Right ventricle myocardium inferior (tissue), 1 donor: ENCODE results near the gene KCNJ6. TPM values are rescaled to one million over a fixed set of nuclear protein-coding genes. Genes with fewer than 3 reads are reported as not detected.
"Not testable (repeated sequence)": the region's sequence is repeated elsewhere in the genome, so short reads cannot be mapped to it uniquely, and the experiment has no call there.

Experiments
- ATAC-seq: fragments of 200-7000 bp; cut with Tn5 transposase; one replicate; pipeline ENCODE4 v1.9.1; 2020; ENCODE audit warnings: mild to moderate bottlenecking, moderate library complexity
- DNase-seq: peaks from one replicate; pipeline ENCODE4 v3.0.0; 2021; ENCODE audit errors: missing footprints
- intact Hi-C: fragments of 100-400 bp; cut with DNase I; formaldehyde crosslinking; loops from one replicate; pipeline ENCODE4 v1.11.0; 2022
- total RNA-seq: library from RNA; stranded (reverse); fragmentation: NEBNext Ultra II Directional; extraction: Animal tissue kit (Norgen Biotek cat#: 25700); gene quantifications from one replicate; pipeline ENCODE4 v1.2.1, GENCODE V29; 2021
- donor health status: DM: no; HTN: yes; CAD: no; lungs with severe emphysema.

KCNJ6 gene
- total RNA-seq, 1 donor from 2014 or later, result not detected

DNA sequence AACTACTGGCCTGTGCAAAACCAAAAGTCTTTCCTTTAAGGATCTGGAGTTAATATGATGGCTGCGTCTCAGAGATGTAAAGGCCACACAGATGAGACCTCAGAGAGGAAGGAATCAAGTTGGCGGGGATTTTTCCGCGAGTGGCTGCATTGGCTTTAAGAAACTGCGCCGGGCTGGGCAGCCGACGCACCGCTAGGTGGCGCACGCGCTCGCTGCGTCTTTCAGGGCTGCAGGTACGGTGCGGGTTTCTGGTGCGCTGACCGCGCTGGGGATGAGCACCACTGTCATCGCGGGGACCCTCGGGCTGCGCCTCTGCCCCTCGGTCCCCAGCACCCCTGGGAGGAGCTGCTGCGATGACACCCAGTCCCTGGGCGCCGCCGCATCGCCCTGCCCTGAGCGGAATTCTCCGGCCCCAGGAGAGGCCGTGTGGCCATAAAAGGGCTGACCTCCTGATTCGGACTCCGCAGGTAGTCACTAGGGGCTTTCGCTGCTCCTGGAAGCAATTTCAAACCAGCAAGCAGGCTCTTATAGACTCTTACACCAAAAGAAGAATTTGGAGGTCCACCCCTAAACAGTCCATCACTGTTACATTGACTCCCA lies 241.0 kb downstream of the KCNJ6 start:
- ATAC-seq (peak; percentile 49), DNase-seq (peak; percentile 81)
- intact Hi-C loops, result loop anchor here (10.0 kb wide), 1 partner anchor 679 kb away; no protein-coding TSS in a partner anchor

DNA sequence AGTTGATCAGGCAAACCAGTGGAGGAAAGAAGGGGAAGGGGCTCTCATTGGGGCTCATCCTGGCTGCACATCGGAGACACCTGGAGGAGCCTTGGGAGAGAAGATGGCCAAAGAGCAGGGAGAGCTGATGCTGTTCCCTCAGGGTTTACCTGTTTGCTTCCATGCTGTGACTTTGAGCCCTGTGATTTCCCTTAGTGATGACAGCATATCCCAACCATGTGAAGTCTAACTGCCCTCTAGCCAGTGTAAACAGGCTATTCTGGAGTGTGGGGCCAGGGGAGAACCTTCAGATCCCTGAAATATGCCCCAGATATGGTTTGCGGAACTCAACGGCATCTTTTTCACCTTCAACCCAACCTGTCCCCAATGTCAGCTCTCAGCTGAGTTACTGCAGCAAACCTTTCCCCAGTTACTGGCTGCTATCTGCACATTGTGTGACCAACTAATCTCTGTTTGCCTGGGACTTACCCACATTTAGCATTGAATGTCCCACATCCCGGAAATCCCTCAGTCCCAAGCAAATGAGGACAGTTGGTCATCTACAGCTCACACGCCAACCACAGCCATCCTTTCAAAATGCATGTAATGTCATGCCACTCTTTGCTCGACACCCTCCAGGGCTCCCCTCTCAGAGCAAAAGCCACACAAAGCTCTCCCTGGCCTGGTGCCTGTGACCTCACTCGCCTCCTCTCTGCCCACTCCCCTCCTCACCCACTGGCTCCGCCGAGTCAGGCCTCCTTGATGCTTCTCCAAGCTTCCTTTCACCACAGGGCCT lies 242.3 kb downstream of the KCNJ6 start:
- ATAC-seq (no peak), DNase-seq (no peak)
- intact Hi-C loops, result loop anchor here (10.0 kb wide), 1 partner anchor 681 kb away; no protein-coding TSS in a partner anchor

DNA sequence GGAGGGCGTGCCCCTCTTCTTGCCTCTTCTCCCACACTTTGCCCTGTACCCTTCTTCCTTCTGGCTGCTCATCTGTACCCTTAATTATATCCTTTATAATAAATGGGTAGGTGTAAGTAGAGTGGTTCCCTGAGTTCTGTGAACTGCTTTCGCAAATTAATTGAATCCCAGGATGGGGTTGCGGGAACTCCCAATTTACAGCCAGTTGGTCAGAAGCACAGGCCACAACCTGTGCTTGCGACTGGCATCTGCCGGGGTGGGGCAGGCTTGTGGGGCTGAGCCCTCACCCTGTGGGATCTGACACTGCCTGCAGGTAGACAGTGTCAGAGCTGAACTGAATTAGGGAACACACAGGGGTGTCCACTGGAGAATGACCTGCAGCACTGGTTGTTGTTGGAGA lies 244.9 kb downstream of the KCNJ6 start:
- intact Hi-C loops, result loop anchor here (10.0 kb wide), 1 partner anchor 683 kb away; no protein-coding TSS in a partner anchor
- DNase-seq (no peak), ATAC-seq (no peak)

DNA sequence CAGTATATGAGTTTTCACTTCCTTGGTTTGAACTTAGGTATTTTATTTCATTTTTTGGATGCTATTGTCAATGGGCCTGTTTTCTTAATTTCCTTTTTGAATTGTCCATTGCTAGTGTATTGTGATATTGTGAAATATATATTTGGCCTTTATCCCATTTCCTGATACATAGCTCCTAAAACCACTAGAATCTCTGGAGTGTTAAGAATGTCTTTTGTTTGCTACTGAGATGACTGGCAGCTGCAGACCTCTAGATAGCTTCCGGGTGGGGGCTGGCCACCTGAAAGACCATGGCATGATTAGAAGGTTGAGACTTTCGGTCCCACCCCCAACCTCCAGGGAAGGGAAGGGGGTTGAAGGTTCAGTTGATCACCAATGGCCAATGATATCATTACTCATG lies 245.4 kb downstream of the KCNJ6 start:
- ATAC-seq, result no peak
- intact Hi-C loops, result loop anchor here (10.0 kb wide), 1 partner anchor 684 kb away; no protein-coding TSS in a partner anchor

DNA sequence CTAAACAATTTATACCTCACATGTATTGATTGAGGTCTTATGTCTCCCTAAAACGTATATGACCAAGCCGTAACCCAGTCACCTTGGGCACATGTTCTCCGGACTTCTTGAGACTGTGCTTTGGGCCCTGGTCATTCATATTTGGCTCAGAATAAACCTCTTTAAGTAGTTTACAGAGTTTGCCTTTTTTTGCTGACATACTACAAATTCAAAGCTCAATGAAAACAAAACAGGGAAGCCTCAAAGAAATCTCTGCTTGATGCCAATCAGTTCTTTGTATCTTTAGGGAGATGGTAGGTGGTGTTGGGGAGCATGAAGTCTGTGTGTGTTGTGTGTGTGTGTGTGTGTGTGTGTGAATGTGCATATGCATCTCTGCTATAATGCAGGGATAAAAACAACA lies 247.0 kb downstream of the KCNJ6 start:
- ATAC-seq, result no peak
- no peak for DNase-seq
- intact Hi-C loops, result no loop called here

More for the DNA sequence above, 245.4 kb downstream of the KCNJ6 start:
- DNase-seq, result no peak

DNA sequence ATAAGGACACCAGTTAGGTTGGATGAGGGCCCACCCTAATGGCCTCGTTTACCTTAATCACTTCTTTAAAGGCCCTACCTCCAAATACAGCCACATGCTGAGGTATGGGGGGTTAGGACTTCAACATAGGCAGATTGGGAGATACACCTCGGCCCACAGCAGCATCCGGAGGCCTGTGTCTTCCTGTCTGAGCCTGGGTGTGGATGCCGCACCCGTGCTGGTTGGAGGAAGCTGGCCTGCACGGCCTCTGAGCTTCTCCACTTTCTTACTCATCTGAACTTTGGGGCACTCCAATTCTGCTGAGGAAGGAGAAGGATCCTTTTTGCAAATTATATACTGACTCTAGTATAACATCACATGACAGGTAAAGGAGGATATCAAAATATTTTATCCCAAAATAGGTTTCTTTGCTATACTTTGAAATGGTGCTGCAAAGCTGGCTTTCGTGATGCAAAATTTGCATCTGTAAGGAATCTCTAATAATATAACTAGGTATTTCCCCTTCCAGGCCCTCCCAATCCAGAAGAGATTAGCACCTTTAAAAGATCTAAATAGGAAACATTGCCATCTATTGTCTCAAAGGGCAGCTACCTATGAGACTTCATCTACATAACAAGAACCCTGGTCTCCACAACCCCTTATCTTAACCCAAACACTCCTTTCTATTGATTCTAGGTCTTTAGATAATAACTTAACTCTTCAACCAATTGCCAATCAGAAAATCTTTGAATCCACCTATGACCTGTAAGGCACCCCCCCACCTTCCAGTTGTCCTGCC lies 247.6 kb downstream of the KCNJ6 start:
- DNase-seq (peak; percentile 56), ATAC-seq (no peak)
- intact Hi-C loops, result no loop called here

DNA sequence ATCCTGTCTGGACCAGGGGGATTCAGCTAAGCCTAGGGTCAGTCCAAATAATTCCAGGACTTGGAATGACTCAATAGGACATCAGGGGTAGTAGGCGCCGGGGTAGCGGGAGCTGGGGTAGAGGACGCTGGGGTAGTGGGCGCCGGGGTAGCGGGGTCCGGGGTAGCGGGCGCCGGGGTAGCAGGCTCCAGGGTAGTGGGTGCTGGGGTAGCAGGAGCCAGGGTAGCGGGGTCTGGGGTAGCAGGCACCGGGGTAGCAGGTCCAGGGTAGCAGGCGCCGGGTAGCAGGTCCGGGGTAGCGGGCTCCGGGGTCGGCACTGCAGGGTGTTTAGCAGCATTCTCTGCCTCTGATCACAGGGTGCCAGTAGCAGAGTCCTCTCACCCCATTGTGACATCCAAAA lies 248.9 kb downstream of the KCNJ6 start:
- ATAC-seq (peak; percentile 28), DNase-seq (no peak)

DNA sequence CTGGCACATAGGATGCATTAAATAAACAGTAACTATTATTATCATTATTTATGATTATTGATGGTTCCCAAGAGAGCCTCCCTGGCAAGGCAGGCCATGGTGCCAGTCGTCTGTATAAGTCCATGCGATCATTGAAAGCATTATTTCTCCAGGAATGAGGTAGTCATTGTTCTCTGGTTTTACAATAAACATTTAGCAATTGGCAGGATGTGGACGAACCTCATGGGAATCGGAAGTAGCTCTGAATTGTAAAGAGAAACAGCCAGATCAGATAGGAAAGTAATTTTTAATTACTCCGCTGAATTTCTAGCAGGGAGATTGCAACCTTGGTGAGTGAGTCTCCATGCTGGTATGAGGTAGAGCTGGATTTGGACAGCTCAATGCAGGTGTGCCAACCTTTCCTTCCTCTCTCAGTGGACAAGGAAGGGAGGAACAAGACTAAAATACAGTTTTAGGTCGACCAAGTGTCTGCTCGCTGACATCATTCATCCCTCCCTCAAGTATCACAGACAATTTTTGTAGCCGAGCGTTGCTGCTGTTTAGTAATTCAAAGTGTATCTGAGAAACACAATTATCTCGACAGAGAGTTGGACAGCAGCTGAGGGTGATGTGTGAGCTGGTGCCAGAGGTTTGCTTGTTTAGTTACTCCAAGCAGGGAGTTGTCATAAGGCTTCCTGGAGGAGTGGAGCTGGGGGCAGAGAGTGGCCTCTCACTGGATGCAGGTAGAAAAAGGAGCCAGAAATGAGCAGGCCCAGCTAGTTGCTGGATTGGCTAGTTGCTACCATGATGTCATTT lies 250.8 kb downstream of the KCNJ6 start:
- no peak for DNase-seq
- no peak for ATAC-seq
- intact Hi-C loops, result no loop called here

More for the DNA sequence above, 248.9 kb downstream of the KCNJ6 start:
- intact Hi-C loops, result no loop called here

DNA sequence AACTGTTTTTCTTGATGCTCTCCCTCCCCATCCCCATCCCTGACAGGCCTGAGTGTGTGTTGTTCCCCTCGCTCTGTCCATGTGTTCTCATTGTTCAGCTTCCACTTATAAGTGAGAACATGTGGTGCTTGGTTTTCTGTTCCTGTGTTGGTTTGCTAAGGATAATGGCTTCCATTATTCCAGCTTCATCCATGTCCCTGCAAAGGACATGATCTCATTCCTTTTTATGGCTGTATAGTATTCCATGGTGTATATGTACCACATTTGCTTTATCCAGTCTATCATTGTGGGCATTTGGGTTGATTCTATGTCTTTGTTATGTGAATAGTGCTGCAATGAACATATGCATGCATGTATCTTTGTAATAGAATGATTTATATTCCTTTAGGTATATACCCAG lies 254.0 kb downstream of the KCNJ6 start:
- ATAC-seq, DNase-seq, intact Hi-C loops: not testable (repeated sequence)

DNA sequence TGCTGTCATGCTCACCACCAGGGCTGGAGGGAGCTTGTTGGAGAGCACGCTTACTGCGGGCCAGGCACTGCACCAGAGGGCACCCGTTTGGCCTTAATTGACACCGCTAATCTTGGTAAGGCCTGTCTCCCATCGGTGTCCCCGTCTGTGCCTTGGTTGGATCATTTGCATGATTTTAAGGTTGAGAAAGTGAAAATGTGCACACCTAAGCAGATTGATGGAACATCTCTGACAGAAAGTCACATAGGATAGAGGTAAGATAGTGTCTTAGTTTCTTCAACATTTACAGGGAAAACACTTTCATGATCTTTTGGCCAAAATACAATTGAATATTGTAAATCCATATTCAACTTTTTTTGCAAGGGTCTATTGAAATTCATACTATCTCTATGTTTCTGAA lies 255.5 kb downstream of the KCNJ6 start:
- DNase-seq (no peak), ATAC-seq (no peak)
- intact Hi-C loops, result no loop called here

DNA sequence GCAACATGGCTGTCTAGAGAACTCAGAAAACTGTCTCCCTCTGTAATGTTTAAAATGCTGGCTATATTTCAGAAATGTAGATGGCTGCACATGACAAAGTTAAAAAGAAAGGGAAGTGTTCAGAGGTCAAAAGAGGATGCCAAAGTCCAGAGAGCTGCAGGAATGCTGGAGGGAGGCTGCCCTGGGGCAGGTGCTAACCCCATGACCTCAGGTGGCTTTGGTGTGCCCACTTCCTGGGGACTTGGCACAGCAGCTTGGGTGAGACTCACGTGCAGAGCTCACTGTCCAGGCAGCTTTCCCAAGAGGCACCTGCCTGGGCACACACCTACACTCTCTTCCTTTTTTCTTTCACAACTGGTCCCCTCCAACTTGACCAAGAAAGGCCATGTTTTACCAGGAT lies 256.4 kb downstream of the KCNJ6 start:
- ATAC-seq (no peak), DNase-seq (no peak)
- intact Hi-C loops, result no loop called here

DNA sequence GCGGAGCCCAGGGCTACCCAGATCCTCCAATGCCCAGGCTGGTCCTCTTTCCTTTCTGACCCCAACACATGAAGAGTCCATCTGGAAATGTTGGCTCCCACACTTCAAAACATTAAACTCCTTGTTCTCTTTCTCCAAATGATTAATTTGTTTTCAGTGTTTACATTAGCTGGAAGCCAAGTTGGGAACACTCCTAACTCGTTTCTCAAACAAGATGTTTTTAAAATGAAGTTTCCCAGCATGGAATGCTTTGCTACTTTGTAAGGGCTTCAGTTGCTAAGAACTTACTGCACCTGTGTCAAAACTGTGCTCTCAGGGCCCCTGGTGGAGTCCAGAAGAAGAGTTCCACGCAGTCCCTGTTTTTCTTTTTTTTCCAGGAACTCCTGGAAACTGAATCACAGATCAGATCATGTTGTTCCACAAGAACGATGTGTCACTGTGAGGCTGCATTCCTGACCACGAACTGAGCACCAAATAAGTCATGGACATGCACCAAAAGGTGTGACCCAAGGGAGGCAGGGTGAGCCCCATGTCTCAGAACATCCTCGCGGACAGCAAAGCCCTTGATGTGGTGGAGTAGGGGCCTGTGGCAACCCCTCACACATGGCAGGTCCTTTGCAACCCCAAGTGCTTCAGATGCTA lies 257.3 kb downstream of the KCNJ6 start:
- DNase-seq, result no peak
- ATAC-seq, result peak; percentile 5
- intact Hi-C loops, result no loop called here

DNA sequence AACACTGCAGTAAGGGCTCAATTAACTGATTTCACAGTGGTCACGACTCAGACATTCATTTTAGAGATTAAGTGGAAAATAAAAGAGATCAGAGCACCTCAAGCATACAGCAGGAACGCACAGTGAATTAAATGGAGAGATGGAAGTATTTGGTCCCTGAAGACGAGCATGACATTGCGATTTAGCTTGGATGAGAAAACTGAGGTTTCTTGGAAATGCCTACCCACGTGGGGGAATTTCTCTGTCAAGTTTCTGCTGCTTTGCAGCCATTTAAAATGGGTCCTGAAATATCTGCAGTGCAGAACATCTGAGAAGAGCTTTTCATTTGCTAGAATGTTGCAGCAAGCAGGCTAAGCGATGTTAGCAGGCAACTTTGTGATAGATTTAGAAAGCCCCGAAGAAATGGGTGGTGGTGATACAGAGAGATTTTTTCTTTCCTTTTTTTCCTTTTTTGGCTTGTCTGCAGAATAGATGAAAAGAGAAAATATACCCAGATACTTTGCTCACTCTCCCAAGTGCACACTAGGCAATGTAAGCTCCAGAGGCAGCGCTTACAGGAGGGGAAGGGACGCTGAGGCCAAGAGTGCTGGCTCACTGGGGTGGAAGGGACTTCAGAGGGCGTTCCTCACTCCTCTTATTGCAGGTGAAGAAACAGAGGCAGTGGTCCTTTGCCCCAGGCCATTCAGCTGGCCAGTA lies 258.0 kb downstream of the KCNJ6 start:
- no peak for DNase-seq
- no peak for ATAC-seq
- intact Hi-C loops, result no loop called here

DNA sequence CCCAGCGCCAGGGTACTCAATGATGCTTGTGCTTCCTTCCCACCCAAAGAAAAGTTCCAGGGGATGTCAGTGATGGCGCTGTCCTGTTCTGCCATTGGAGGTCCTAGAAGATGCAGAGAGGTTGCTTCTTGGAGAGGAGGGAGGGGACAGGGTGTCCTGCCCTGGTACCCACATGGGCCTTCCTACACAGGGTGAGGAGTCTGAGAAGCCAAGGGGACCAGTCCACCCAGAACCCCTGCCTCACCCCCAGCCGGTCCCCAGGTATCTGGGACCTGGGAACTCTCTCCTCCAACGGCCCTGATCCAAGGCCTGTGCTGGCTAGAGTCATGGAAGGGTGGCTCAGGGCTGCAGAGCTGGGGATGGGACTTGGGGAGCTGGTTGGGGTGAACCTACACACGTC lies 259.4 kb downstream of the KCNJ6 start:
- DNase-seq, result no peak
- intact Hi-C loops, result no loop called here
- ATAC-seq, result no peak

DNA sequence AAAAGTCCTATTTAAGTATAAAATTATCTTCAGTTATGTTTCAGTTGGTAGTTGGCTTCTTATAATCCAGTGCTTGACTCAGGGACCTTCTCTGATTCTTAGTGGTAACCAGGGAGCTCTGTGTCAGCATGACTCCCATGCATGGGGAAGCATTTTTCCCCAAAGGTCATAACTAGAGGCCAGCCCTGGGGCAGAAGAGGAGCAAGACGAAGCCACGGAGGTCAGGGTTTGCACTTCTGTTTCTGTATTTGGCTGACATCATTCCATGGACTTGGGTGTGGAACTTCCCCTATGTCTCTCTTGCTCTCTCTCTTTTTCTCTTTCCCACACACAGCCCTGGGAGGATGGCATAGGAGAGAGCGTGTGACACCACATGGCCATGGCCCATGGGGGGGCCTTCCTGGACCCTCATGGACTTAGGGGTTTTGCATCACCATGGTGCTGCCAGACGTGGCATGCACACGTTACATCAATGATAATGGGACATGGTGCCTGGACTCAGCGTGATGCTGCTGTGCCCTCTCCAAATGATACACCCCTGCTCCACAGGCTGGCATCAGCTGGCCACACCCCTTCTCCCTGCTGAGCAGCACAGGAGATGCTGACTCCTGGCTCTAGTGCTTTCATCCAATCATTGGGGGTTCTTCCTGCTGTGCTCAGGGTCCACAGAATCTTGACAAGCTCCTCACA lies 260.5 kb downstream of the KCNJ6 start:
- ATAC-seq (no peak), DNase-seq (no peak)
- intact Hi-C loops, result no loop called here

DNA sequence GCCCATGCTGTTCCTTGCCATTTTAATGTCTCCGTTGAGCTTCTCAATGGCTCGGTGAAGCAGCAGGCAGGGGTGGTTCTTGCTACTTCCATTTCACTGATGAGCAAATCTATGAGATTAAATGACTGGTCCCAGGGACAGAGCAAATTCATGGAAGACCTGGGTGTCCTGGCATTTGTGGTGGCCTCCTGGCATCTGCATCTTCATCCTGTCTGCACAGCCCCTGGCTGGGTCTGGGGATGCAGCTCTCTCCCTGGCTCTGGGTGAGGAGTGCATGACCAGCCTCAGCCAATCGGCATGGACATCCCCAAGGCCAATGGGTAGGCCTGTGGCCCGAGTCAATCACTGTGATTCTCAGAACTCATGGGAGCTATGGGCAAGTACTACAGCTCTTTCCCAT lies 261.7 kb downstream of the KCNJ6 start:
- no peak for DNase-seq
- no peak for ATAC-seq
- intact Hi-C loops, result no loop called here

DNA sequence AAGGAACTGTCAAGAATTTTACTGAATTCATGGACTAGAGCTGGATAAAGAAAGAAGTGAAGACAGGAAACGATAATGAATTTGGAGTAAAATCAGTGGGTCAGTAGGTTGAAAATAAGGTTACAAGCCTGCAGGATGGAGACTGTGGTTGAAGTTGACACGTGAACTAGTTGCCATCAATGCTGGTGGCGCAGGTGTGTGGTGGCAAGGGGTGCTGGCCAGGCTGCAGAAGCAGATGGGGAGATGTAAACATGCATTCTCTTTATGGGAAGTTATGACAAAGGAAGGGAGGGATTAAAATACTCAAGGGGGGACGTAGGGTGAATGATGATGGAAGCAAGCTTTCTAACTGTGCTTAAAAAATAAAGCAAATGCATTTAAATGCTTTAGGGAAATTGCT lies 263.1 kb downstream of the KCNJ6 start:
- ATAC-seq, result no peak
- no peak for DNase-seq
- intact Hi-C loops, result no loop called here
